GM12873 (cell line): ENCODE measurements around the gene UPF1.

Source experiments
- CTCF ChIP-seq: IDR thresholded peaks from 2 replicates; pipeline ENCODE4 v1.5.1; 2012; ENCODE audit warnings: low read depth, mild to moderate bottlenecking, moderate library complexity, low read length, control low read depth; ENCODE audit not compliant: insufficient read depth; ENCODE audit errors: missing control alignments

Gene UPF1

GRCh38 chr19:18794692-18795091 lies 37.1 kb upstream of the UPF1 start:
- TF ChIP-seq CTCF = no peak

- TF ChIP-seq CTCF = no peak
Measured at GRCh38 chr19:18795540-18795939, 36.2 kb upstream of the UPF1 start.

GRCh38 chr19:18796239-18796638 lies 35.5 kb upstream of the UPF1 start:
- no peak for TF ChIP-seq CTCF

GRCh38 chr19:18798384-18799352 lies 33.1 kb upstream of the UPF1 start:
- TF ChIP-seq CTCF = no peak

GRCh38 chr19:18799389-18799970 lies 32.3 kb upstream of the UPF1 start:
- TF ChIP-seq CTCF = no peak

- no peak for TF ChIP-seq CTCF
Measured at GRCh38 chr19:18800079-18800478, 31.7 kb upstream of the UPF1 start.

GRCh38 chr19:18800636-18801035 lies 31.1 kb upstream of the UPF1 start:
- no peak for TF ChIP-seq CTCF
